ENCODE data around the gene PNKP.

The PNKP gene

DNA sequence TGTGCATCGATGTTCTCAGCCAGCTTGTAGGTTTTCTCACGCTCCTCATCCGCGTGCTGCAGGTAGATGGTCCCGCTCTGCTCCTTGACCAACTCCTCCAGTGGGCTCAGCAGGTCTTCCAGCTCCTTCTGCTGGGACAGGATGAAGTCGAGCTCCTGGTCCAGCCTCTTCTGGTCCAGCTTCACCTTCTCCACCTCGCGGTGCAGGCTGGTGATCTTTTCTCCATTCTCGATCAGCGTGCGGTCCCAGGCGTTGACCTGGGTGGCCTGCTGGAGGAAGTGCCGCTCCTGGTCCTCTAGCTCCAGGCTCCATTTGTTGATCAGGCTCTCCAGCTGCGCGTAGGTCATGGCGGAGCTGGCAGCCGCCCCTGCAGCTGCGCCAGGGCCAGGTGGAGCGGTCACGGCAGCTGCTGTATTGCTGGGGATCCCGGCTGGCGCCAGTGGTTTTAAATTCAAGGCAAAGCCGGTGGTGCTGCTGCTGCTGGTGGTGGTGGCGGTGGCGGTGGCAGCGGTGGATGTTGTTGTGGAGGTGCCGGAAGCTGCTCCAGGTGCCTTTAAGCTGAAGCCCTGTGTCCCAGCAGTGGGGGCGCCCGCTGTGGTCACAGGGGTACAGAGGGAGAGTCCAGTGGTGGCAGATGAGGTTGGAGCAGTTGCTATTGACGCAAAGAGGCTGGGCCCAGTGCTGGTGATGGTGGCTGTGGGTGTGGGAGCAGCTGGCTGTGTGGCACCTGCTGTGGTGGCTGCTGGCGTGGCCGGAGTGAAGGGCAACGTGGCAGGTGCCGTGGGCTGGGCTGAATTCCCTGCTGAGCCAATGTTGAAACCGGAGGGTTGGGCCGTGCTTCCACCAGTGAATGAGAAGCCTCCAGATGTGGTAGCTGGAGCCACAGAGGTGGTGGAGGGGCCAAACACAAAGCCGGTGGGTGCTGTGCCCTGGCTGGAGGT is 41.4 kb upstream of the PNKP start:
- H3K4me3 ChIP-seq (ENCODE audit: low read length) = no peak overlapping the region
- DNase-seq (ENCODE audit: low read depth) = no peak
- TF ChIP-seq CTCF (IDR thresholded peaks at IDR 0.05; ENCODE audit: insufficient read depth, low read depth, low read length, missing control alignments) = no peak

DNA sequence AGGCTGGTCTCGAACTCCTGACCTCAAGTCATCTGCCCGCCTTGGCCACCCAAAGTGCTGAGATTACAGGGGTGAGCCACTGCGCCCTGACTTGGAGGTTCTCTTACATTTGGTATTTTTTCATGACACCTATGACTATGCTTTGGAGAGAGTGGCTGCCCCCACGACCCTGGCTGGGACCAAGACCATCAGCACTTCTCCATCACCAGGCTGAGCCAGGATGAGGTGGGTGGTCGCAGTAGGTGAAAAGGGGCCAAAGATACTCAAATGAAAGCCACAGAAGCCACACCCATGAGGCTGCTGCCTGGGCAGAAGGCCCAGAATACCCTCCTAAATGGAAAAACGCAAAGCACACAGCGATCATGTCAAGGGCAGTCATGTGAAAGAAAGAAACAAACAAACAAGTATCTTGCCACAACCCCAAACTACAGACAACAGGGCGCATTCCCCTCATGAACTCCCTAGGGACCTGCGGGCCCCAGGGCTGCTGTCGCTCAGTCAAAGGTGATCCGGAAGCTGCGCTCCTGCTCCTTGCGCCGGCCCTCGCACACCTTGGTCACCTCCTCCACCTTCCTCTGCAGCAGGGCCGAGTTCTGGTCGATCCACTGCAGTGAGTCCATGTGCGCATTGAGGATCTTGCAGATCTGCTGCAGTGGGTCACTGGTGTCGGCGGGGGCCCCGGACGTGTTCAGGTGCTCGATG is 40.5 kb upstream of the PNKP start:
- H3K4me3 ChIP-seq (ENCODE audit: low read length) = no peak overlapping the region
- TF ChIP-seq CTCF (IDR thresholded peaks at IDR 0.05; ENCODE audit: insufficient read depth, low read depth, low read length, missing control alignments) = no peak
- DNase-seq (ENCODE audit: low read depth) = no peak

DNA sequence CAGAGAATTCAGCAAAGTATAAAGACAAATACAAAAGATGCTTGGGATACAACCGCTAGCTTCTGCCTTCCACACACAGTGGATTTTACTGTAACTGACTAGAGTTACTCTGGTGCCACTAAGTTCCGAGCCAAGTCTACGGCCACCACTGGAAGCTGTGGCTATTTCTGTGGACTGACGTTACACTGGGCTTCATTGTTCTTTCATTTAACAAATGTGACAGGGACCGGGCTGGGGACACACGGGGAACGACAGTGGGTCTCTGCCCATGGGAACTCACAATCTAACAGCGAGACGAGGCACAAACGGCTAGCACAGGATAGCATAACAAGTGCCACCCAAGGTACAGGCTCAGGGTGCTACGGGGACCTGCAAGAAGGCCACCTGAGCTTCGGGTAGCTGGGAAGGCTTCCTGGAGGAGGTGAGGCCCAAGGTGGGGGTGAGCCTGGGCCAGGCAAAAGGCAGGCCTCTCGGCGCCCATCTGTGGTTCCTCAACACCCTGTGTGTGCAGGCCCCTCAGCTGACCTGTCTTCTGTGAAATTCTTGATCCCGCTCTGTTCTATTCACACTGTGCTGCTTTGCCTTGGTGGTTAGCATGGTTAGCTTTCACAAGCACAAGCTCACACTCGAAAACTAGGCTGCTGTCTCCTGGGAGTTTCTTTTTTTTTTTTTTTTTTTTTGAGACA is 39.6 kb upstream of the PNKP start:
- H3K4me3 ChIP-seq (ENCODE audit: low read length) = no peak overlapping the region
- TF ChIP-seq CTCF (IDR thresholded peaks at IDR 0.05; ENCODE audit: insufficient read depth, low read depth, low read length, missing control alignments) = no peak
- no peak for DNase-seq (ENCODE audit: low read depth)

- TF ChIP-seq CTCF (IDR thresholded peaks at IDR 0.05; ENCODE audit: insufficient read depth, low read depth, low read length, missing control alignments) = no peak
- no peak overlapping the region for H3K4me3 ChIP-seq (ENCODE audit: low read length)
- no peak for DNase-seq (ENCODE audit: low read depth)
Measured at GRCh38 chr19:49904136-49904535, 36.8 kb upstream of the PNKP start.

- no peak for DNase-seq (ENCODE audit: low read depth)
- TF ChIP-seq CTCF (IDR thresholded peaks at IDR 0.05; ENCODE audit: insufficient read depth, low read depth, low read length, missing control alignments) = no peak
- no peak within 1 kb of the TSS for H3K4me3 ChIP-seq (ENCODE audit: low read length)
Measured at GRCh38 chr19:49896863-49897621, 29.7 kb upstream of the PNKP start, which contains the start of gene IL4I1. TSS of gene IL4I1 (minus strand) at chr19:49896887. CDS start at chr19:49896160, 727 bp downstream.

- H3K4me3 ChIP-seq (ENCODE audit: low read length) = no peak overlapping the region
- TF ChIP-seq CTCF (IDR thresholded peaks at IDR 0.05; ENCODE audit: insufficient read depth, low read depth, low read length, missing control alignments) = no peak
- no peak for DNase-seq (ENCODE audit: low read depth)
Measured at GRCh38 chr19:49895566-49896297, 28.4 kb upstream of the PNKP start.

All from epithelial cell of esophagus (primary cell).